ENCODE data around the gene TMEM116.

DNA sequence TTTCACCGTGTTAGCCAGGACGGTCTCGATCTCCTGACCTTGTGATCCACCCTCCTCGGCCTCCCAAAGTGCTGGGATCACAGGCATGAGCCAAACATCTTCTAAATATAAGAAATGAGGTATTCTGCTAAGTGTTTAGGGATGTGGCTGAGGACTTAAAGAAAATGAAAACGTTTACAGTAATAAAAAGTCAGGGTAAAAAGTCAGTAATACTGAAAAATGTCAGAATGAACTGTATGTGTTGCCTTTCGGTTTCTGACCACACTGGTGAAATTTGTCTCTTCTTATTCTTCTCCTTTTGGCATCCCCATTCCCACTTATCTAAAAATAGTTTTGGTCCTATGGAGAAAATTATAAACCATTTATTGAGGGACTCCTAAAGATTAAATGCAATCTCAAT, 20.5 kb downstream of the TMEM116 start:
- TF ChIP-seq, protein P1, sequence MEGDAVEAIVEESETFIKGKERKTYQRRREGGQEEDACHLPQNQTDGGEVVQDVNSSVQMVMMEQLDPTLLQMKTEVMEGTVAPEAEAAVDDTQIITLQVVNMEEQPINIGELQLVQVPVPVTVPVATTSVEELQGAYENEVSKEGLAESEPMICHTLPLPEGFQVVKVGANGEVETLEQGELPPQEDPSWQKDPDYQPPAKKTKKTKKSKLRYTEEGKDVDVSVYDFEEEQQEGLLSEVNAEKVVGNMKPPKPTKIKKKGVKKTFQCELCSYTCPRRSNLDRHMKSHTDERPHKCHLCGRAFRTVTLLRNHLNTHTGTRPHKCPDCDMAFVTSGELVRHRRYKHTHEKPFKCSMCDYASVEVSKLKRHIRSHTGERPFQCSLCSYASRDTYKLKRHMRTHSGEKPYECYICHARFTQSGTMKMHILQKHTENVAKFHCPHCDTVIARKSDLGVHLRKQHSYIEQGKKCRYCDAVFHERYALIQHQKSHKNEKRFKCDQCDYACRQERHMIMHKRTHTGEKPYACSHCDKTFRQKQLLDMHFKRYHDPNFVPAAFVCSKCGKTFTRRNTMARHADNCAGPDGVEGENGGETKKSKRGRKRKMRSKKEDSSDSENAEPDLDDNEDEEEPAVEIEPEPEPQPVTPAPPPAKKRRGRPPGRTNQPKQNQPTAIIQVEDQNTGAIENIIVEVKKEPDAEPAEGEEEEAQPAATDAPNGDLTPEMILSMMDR (IDR thresholded peaks at IDR 0.05; ENCODE audit: low read depth, low read length, poor library complexity, severe bottlenecking) = no peak
- TF ChIP-seq EZH2phosphoT487 (IDR thresholded peaks at IDR 0.05; ENCODE audit: borderline replicate concordance, low read length) = no peak

Measured in DOHH2 (cell line).